Breast epithelium (tissue), 4 donors: ENCODE results near the gene SIK2. TPM values are rescaled to one million over a fixed set of nuclear protein-coding genes. Genes with fewer than 3 reads are reported as not detected.

Source experiments
- DNase-seq, 2 donors: peaks; one replicate each; pipeline ENCODE4 v3.0.0-alpha.2; 2019; ENCODE audit warnings: low spot score in 2 of 2
- H3K27ac ChIP-seq, 2 donors: fragments of 200-600 bp; sonication (generic) in 1 of 2; one replicate each; pipeline ENCODE4 v1.5.1; 2016 to 2019; ENCODE audit warnings: mild to moderate bottlenecking in 1 of 2
- H3K27me3 ChIP-seq, 2 donors: fragments of 200-600 bp; sonication (generic) in 1 of 2; one replicate each; pipeline versions ENCODE4 v1.5.1 to v1.6.0; 2017 to 2019; ENCODE audit warnings: control low read depth in 1 of 2, mild to moderate bottlenecking in 1 of 2
- H3K36me3 ChIP-seq: fragments of 200-600 bp; one replicate; pipeline ENCODE4 v1.5.1; 2019
- H3K4me1 ChIP-seq, 2 donors: fragments of 200-600 bp; sonication (generic); one replicate each; pipeline ENCODE4 v1.5.1; 2016 to 2019; ENCODE audit warnings: control low read depth in 1 of 2
- H3K4me3 ChIP-seq, 3 donors: fragments of 200-600 bp; sonication (generic); 1 replicate in 2 of 3; 2 replicates in 1 of 3; pipeline ENCODE4 v1.5.1; 2016 to 2019; ENCODE audit warnings: mild to moderate bottlenecking in 3 of 3, moderate library complexity in 2 of 3
- H3K9me3 ChIP-seq, 2 donors: fragments of 200-600 bp; sonication (generic) in 1 of 2; one replicate each; pipeline ENCODE4 v1.5.1; 2016 to 2019; ENCODE audit warnings: control low read depth in 1 of 2
- POLR2A ChIP-seq: fragments of 450-650 bp; IDR thresholded peaks from one replicate; pipeline ENCODE4 v1.6.1; 2016; ENCODE audit warnings: antibody characterized with exemption, mild to moderate bottlenecking, moderate library complexity
- POLR2AphosphoS5 ChIP-seq, 3 donors: sonication (generic); formaldehyde crosslinking; IDR thresholded peaks; one replicate each; pipeline ENCODE4 v1.6.1; 2017; ENCODE audit warnings: antibody characterized with exemption in 3 of 3
- intact Hi-C: fragments of 100-400 bp; cut with DNase I; formaldehyde crosslinking; loops from one replicate; pipeline ENCODE4 v1.15.1; 2023; ENCODE audit warnings: low total_unique reads
- total RNA-seq, 3 donors: library from RNA; depleted of rRNA; stranded (reverse); fragments of >200 nt; gene quantifications; one replicate each; pipeline ENCODE4 v1.1.0, GENCODE V29; 2016
- TF ChIP-seq, protein P1 (sequence below), 3 donors: fragments of 450-650 bp; IDR thresholded peaks; one replicate each; pipeline ENCODE4 v1.5.1; 2016 to 2017; ENCODE audit warnings: antibody characterized with exemption in 3 of 3, mild to moderate bottlenecking in 3 of 3, moderate library complexity in 3 of 3

Gene SIK2
- total RNA-seq, 3 donors from 2014 or later = 19.0 to 56.6 (median 30.7) TPM

DNA sequence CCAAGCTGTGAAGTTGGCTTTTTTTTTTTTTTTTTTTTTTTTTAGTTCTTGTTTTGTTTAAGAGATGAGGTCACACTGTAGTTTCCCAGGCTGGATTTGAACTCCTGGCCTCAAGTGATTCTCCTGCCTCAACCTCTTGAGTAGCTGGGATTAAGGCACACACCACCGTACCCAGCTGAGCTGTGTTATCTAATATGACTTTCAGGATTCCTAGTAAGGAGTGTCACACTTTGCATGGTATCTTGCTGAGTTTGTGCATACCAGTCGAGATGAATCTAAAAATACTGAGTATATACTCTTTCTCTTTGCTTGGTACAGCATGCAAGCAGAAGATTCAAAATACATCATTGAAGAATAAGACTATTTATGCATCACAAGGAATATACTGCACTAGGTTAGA is 58.6 kb downstream of the SIK2 start:
- Histone ChIP-seq H3K27ac (no peak overlapping the region), H3K4me1 (no peaks in the 10 kb centered on the region), H3K36me3 (no peaks in the 10 kb centered on the region), H3K9me3 (no peaks in the 10 kb centered on the region), H3K4me3 (no peak overlapping the region), H3K27me3 (no peaks in the 10 kb centered on the region)
- DNase-seq = no peak
- TF ChIP-seq POLR2AphosphoS5 (IDR thresholded peaks at IDR 0.05) (no peak), POLR2A (no peak)
- TF ChIP-seq, protein P1, sequence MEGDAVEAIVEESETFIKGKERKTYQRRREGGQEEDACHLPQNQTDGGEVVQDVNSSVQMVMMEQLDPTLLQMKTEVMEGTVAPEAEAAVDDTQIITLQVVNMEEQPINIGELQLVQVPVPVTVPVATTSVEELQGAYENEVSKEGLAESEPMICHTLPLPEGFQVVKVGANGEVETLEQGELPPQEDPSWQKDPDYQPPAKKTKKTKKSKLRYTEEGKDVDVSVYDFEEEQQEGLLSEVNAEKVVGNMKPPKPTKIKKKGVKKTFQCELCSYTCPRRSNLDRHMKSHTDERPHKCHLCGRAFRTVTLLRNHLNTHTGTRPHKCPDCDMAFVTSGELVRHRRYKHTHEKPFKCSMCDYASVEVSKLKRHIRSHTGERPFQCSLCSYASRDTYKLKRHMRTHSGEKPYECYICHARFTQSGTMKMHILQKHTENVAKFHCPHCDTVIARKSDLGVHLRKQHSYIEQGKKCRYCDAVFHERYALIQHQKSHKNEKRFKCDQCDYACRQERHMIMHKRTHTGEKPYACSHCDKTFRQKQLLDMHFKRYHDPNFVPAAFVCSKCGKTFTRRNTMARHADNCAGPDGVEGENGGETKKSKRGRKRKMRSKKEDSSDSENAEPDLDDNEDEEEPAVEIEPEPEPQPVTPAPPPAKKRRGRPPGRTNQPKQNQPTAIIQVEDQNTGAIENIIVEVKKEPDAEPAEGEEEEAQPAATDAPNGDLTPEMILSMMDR (IDR thresholded peaks at IDR 0.05) = no peak
- intact Hi-C loops = no loop called here

DNA sequence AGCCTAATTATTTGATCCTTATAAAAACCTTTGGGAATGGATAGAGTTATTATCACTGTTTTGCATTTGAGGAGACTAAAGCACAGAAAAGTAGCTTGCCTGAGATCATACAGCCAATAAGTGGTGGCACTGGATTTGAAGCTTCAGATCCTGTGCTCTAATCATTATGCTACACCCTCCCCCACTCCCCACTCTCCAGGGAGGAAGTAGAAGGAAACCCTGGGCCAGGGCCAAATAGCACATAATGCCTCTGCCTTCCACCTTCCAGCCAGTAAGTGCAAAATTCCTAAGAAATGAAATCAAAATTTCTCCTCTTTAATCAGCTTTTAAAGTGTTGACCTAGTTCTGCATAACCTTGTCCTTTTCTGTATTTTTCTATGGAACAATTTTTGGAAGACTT is 61.6 kb downstream of the SIK2 start:
- Histone ChIP-seq H3K36me3 (no peaks in the 10 kb centered on the region), H3K4me1 (no peaks in the 10 kb centered on the region), H3K27me3 (no peaks in the 10 kb centered on the region), H3K4me3 (no peak overlapping the region), H3K27ac (no peak overlapping the region), H3K9me3 (no peaks in the 10 kb centered on the region)
- intact Hi-C loops = no loop called here
- no peak for TF ChIP-seq POLR2AphosphoS5 (IDR thresholded peaks at IDR 0.05)
- TF ChIP-seq, protein P1 (IDR thresholded peaks at IDR 0.05) = no peak
- TF ChIP-seq POLR2A = no peak
- DNase-seq = no peak

- Histone ChIP-seq H3K9me3 (no peaks in the 10 kb centered on the region), H3K27ac (no peak overlapping the region), H3K27me3 (no peaks in the 10 kb centered on the region), H3K4me1 (no peaks in the 10 kb centered on the region), H3K36me3 (no peaks in the 10 kb centered on the region), H3K4me3 (no peak overlapping the region)
- no peak for DNase-seq
- intact Hi-C loops = no loop called here
- TF ChIP-seq, protein P1 (IDR thresholded peaks at IDR 0.05) = no peak
- TF ChIP-seq POLR2A (no peak), POLR2AphosphoS5 (IDR thresholded peaks at IDR 0.05) (no peak)
Observed at GRCh38 chr11:111665777-111666176, 63.5 kb downstream of the SIK2 start.

DNA sequence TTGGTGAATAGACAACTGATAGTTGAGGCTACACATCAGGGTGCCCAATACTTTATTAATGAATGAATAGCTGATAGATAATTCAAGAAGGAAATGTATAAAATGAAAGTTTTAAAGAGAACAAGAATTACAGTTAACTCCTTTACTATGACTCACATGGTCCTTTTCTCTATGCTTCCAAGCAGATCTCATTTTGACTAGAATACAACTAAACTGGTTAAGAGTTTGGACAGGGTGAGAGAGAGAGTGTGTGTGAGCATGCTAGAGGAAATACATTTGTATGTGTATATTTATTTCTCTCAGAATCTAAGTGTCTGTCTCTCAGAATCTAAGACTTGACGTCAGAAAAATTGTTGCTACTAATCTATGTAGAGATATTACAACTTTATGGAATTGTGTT is 66.7 kb downstream of the SIK2 start:
- no peaks in the 10 kb centered on the region for H3K9me3 ChIP-seq
- TF ChIP-seq, protein P1 (IDR thresholded peaks at IDR 0.05) = no peak
- TF ChIP-seq POLR2AphosphoS5 (IDR thresholded peaks at IDR 0.05) (no peak), POLR2A (no peak)
- no peaks in the 10 kb centered on the region for H3K36me3 ChIP-seq
- DNase-seq = no peak
- H3K27me3 ChIP-seq = no peaks in the 10 kb centered on the region
- no peaks in the 10 kb centered on the region for H3K4me1 ChIP-seq
- intact Hi-C loops = no loop called here
- H3K27ac ChIP-seq = no peak overlapping the region
- H3K4me3 ChIP-seq = no peak overlapping the region

DNA sequence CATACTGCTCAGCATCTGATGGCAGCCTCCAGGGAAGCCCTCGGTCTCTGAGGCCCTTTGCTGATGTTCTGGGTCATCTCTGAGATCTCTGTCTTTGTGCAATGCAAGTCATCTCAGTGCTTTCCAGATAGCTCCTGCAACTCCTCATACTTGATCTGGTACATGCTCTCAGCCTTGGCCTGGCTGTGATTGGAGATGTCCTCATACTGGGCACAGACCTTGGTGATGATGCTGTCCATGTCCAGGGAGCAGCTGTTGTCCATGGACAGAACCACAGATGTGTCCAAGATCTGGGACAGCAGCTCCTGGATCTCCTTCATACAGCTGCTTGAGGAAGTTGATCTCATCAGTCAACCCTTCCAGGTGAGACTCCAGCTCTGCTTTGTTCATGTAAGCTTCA is 69.1 kb downstream of the SIK2 start:
- H3K4me1 ChIP-seq = no peaks in the 10 kb centered on the region
- intact Hi-C loops = no loop called here
- H3K27me3 ChIP-seq = no peaks in the 10 kb centered on the region
- H3K27ac ChIP-seq = no peak overlapping the region
- TF ChIP-seq POLR2AphosphoS5 (IDR thresholded peaks at IDR 0.05) (no peak), POLR2A (no peak)
- TF ChIP-seq, protein P1 (IDR thresholded peaks at IDR 0.05) = no peak
- H3K4me3 ChIP-seq = no peak overlapping the region
- DNase-seq = no peak
- H3K9me3 ChIP-seq = no peaks in the 10 kb centered on the region
- H3K36me3 ChIP-seq = no peaks in the 10 kb centered on the region
